Ishikawa (cell line): ENCODE measurements around the gene LRRC32.
A peak's percentile ranks its signal among the peaks of the same experiment; 100 is the strongest.

Experiments
- CEBPB ChIP-seq: IDR thresholded peaks from 2 replicates; pipeline ENCODE4 v1.6.1; 2012
- CREB1 ChIP-seq: IDR thresholded peaks from 2 replicates; pipeline ENCODE4 v1.6.1; 2012; ENCODE audit warnings: low read depth
- EGR1 ChIP-seq: IDR thresholded peaks from 2 replicates; pipeline ENCODE4 v1.6.1; 2012
- EP300 ChIP-seq: IDR thresholded peaks from 2 replicates; pipeline ENCODE4 v1.6.1; 2012; ENCODE audit warnings: borderline replicate concordance
- FOXM1 ChIP-seq: IDR thresholded peaks from 2 replicates; pipeline ENCODE4 v1.6.1; 2012; ENCODE audit warnings: low read depth, borderline replicate concordance
- NFIC ChIP-seq: IDR thresholded peaks from 2 replicates; pipeline ENCODE4 v1.6.1; 2012
- RAD21 ChIP-seq: IDR thresholded peaks from 2 replicates; pipeline ENCODE4 v1.6.1; 2012; ENCODE audit warnings: low read depth
- TAF1 ChIP-seq: IDR thresholded peaks from 2 replicates; pipeline ENCODE4 v1.6.1; 2012; ENCODE audit warnings: low read depth, mild to moderate bottlenecking
- TCF12 ChIP-seq: IDR thresholded peaks from 2 replicates; pipeline ENCODE4 v1.6.1; 2012; ENCODE audit warnings: low read depth
- TEAD4 ChIP-seq: IDR thresholded peaks from 2 replicates; pipeline ENCODE4 v1.6.1; 2012
- YY1 ChIP-seq: IDR thresholded peaks from 2 replicates; pipeline ENCODE4 v1.6.1; 2012; ENCODE audit warnings: low read depth
- ZBTB7A ChIP-seq: IDR thresholded peaks from 2 replicates; pipeline ENCODE4 v1.6.1; 2012; ENCODE audit warnings: low read depth
- TF ChIP-seq, protein P1 (sequence below): IDR thresholded peaks from 2 replicates; pipeline ENCODE4 v1.6.1; 2012; ENCODE audit warnings: low read depth, mild to moderate bottlenecking
- TF ChIP-seq, protein P2 (sequence below): IDR thresholded peaks from 2 replicates; pipeline ENCODE4 v1.6.1; 2012
- TF ChIP-seq, protein P3 (sequence below): IDR thresholded peaks from 2 replicates; pipeline ENCODE4 v1.6.1; 2012

The LRRC32 gene

GRCh38 chr11:76662656-76663485 is 7.7 kb downstream of the LRRC32 start:
- TF ChIP-seq TEAD4 = no peak
- TF ChIP-seq CREB1 = no peak
- TF ChIP-seq, protein P1, sequence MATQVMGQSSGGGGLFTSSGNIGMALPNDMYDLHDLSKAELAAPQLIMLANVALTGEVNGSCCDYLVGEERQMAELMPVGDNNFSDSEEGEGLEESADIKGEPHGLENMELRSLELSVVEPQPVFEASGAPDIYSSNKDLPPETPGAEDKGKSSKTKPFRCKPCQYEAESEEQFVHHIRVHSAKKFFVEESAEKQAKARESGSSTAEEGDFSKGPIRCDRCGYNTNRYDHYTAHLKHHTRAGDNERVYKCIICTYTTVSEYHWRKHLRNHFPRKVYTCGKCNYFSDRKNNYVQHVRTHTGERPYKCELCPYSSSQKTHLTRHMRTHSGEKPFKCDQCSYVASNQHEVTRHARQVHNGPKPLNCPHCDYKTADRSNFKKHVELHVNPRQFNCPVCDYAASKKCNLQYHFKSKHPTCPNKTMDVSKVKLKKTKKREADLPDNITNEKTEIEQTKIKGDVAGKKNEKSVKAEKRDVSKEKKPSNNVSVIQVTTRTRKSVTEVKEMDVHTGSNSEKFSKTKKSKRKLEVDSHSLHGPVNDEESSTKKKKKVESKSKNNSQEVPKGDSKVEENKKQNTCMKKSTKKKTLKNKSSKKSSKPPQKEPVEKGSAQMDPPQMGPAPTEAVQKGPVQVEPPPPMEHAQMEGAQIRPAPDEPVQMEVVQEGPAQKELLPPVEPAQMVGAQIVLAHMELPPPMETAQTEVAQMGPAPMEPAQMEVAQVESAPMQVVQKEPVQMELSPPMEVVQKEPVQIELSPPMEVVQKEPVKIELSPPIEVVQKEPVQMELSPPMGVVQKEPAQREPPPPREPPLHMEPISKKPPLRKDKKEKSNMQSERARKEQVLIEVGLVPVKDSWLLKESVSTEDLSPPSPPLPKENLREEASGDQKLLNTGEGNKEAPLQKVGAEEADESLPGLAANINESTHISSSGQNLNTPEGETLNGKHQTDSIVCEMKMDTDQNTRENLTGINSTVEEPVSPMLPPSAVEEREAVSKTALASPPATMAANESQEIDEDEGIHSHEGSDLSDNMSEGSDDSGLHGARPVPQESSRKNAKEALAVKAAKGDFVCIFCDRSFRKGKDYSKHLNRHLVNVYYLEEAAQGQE = no peak
- TF ChIP-seq, protein P2, sequence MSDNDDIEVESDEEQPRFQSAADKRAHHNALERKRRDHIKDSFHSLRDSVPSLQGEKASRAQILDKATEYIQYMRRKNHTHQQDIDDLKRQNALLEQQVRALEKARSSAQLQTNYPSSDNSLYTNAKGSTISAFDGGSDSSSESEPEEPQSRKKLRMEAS = no peak
- no peak for TF ChIP-seq EP300
- no peak for TF ChIP-seq ZBTB7A
- TF ChIP-seq YY1 = no peak

DNA sequence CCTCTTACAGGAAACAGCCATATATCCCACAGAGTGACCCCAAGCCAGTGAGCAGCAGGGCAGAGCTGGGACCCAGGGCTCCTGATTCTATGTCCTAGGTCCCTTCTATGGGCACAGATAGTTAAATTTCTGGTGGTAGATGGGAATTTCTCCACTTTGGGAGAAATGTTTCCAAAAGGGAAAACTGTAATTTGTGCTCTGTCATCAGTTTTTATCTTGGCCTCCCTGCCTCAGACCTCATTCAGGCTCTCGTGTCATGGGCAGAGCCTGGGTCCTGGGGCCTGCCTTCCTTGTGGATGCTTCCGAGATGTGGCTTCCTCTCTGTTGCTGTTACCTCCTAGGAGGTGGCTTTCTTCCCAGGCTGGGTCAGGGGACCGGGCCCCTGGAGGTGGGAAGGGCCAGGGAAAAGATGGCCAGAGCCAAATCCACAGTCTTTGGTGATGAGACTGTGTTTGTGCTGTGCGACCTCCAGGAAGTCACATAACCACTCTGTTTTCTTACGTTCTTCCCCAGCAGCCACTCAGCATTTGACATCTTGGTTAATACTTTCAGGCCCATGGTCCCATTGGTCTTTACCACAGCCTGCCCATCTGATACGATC is 8.6 kb downstream of the LRRC32 start:
- TF ChIP-seq, protein P1 = no peak
- TF ChIP-seq TAF1 (no peak), CREB1 (no peak)

DNA sequence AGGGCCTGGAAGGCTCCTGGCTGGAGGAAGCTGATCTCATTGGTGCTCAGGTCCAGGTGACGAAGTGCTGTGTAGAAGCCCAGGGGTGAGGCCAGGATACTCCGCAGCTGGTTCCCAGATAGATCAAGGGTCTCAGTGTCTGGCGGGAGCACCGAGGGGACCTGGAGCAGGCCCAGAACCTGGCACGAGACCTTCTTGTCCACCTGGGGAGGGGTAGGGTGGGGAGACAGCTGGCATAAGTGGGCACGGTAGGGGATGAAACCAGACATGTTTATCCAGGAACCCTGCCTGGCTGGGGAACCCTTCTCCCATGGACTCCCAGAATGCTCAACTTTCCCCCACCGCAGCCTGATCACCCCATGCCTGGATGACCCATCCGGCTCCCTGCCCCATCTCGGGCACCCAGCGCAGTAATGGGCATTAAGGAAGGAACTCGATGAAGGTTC is 9.2 kb downstream of the LRRC32 start:
- TF ChIP-seq, protein P3, sequence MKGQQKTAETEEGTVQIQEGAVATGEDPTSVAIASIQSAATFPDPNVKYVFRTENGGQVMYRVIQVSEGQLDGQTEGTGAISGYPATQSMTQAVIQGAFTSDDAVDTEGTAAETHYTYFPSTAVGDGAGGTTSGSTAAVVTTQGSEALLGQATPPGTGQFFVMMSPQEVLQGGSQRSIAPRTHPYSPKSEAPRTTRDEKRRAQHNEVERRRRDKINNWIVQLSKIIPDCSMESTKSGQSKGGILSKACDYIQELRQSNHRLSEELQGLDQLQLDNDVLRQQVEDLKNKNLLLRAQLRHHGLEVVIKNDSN = no peak
- TF ChIP-seq CEBPB = no peak
- TF ChIP-seq, protein P1 = no peak
- TF ChIP-seq RAD21 = no peak
- TF ChIP-seq, protein P2 = no peak
- TF ChIP-seq NFIC = no peak
- TF ChIP-seq CREB1 = no peak
- no peak for TF ChIP-seq EP300
- TF ChIP-seq FOXM1 = no peak
- no peak for TF ChIP-seq ZBTB7A
- no peak for TF ChIP-seq TEAD4
- TF ChIP-seq TCF12 = no peak

DNA sequence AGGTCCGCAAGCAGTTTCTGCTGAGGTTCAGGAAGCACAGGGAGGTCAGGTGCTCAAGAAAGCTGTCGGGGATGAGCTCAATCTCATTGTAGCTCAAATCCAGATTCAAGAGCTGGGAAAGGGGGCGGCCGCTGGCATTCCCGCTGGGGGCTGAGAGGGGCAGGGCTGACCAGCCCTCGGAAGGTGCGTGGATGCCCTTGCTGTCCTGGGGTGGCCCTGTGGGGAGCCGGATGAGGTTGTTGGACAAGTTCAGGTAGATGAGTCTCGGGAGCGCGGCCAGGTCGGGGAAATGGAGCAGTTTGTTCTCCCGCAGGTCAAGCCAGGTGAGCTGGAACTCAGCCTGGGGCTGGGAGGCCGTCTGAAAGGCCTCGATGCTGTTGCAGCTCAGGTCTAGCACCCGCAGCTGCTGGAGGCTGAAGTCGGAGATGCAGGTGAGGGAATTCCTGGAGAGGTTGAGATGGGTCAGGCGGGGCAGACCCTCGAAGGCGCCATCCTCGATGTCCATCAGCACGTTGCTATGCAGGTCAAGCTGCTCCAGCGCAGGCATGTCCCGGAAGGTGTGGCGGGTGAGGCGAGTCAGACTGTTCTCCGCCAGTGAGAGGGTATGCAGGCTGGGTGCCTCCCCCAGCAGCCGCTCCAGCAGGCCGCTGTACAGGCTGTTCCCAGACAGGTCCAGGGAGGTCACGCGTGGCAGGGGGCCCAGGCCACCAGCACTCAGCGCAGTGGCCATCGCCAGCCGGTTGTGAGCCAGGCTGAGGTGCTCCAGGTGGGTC is 9.8 kb downstream of the LRRC32 start:
- no peak for TF ChIP-seq YY1
- TF ChIP-seq, protein P1 = no peak
- no peak for TF ChIP-seq FOXM1
- no peak; the same call in 1 of the 2 replicates for TF ChIP-seq EP300
- TF ChIP-seq, protein P2 = peak; percentile 82
- peak; percentile 48 for TF ChIP-seq TCF12
- TF ChIP-seq CREB1 = no peak
- no peak for TF ChIP-seq RAD21
- TF ChIP-seq TEAD4 = peak; percentile 36; the same call in 1 of the 2 replicates
- no peak for TF ChIP-seq TAF1
- TF ChIP-seq ZBTB7A = 0 out of 2 replicates have a peak, but pooled peaks have one; percentile 58
- no peak for TF ChIP-seq CEBPB
- TF ChIP-seq NFIC = peak; percentile 47; the same call in 1 of the 2 replicates
- TF ChIP-seq, protein P3 = no peak
- no peak for TF ChIP-seq EGR1
